Neural cell (in vitro differentiated cells): Measurements from ENCODE around the gene ARMC9.

Experiments
- CTCF ChIP-seq: fragments of 450-650 bp; IDR thresholded peaks from 2 replicates; pipeline ENCODE4 v1.5.1; 2014; ENCODE audit warnings: antibody characterized with exemption, mild to moderate bottlenecking, moderate library complexity; ENCODE audit not compliant: poor library complexity, severe bottlenecking
- EP300 ChIP-seq: fragments of 450-650 bp; conservative IDR thresholded peaks from 2 replicates; pipeline ENCODE4 v1.6.1; 2014; ENCODE audit warnings: antibody characterized with exemption, mild to moderate bottlenecking, moderate library complexity; ENCODE audit not compliant: poor library complexity, severe bottlenecking
- EZH2 ChIP-seq: fragments of 200-600, 300-800 bp; shearing (Covaris generic), sonication (generic); IDR thresholded peaks from 2 replicates; pipeline ENCODE4 v1.6.1; 2014; ENCODE audit warnings: antibody characterized with exemption, low read length, borderline replicate concordance, mild to moderate bottlenecking; ENCODE audit not compliant: insufficient read depth, poor library complexity, severe bottlenecking
- POLR2AphosphoS5 ChIP-seq: IDR thresholded peaks from 2 replicates; pipeline ENCODE4 v1.6.1; 2012
- RAD21 ChIP-seq: fragments of 450-650 bp; conservative IDR thresholded peaks from 2 replicates; pipeline ENCODE4 v1.6.1; 2014; ENCODE audit warnings: antibody characterized with exemption, mild to moderate bottlenecking, moderate library complexity
- REST ChIP-seq: IDR thresholded peaks from 2 replicates; pipeline ENCODE4 v1.6.1; 2012; ENCODE audit warnings: borderline replicate concordance
- SMC3 ChIP-seq: fragments of 450-650 bp; conservative IDR thresholded peaks from 2 replicates; pipeline ENCODE4 v1.6.1; 2014; ENCODE audit warnings: antibody characterized with exemption, mild to moderate bottlenecking, moderate library complexity; ENCODE audit not compliant: poor library complexity

GRCh38 chr2:231183851-231184250 lies 14.6 kb upstream of the ARMC9 start:
- no peak for TF ChIP-seq CTCF
- TF ChIP-seq SMC3 = no peak
- TF ChIP-seq RAD21 = no peak
- TF ChIP-seq REST = no peak
- TF ChIP-seq EZH2 = no peak
- TF ChIP-seq EP300 = no peak
- no peak for TF ChIP-seq POLR2AphosphoS5
